ENCODE data around the gene TCTN1.
"Not testable (repeated sequence)": the region's sequence is repeated elsewhere in the genome, so short reads cannot be mapped to it uniquely, and the experiment has no call there.

TCTN1 gene

GRCh38 chr12:110640275-110641025 is 26.5 kb downstream of the TCTN1 start:
- DNase-seq, result no peak

- no peak for DNase-seq
Measured at GRCh38 chr12:110641521-110641920, 27.6 kb downstream of the TCTN1 start.

GRCh38 chr12:110647631-110648040 is 33.7 kb downstream of the TCTN1 start:
- no peak for DNase-seq

GRCh38 chr12:110649341-110649847 is 35.5 kb downstream of the TCTN1 start:
- DNase-seq, result no peak

- DNase-seq, result not testable (repeated sequence)
Measured at GRCh38 chr12:110654238-110654637, 40.3 kb downstream of the TCTN1 start.

- DNase-seq, result no peak
Measured at GRCh38 chr12:110656071-110656655, 42.2 kb downstream of the TCTN1 start.

GRCh38 chr12:110657747-110658146 is 43.8 kb downstream of the TCTN1 start:
- no peak for DNase-seq

- DNase-seq, result no peak
Measured at GRCh38 chr12:110658242-110658641, 44.3 kb downstream of the TCTN1 start.

GRCh38 chr12:110658878-110659277 is 44.9 kb downstream of the TCTN1 start:
- no peak for DNase-seq

GRCh38 chr12:110661337-110661972 is 47.5 kb downstream of the TCTN1 start:
- DNase-seq, result no peak

- no peak for DNase-seq
Measured at GRCh38 chr12:110666892-110667291, 53.0 kb downstream of the TCTN1 start.

- DNase-seq, result no peak
Measured at GRCh38 chr12:110667671-110668070, 53.7 kb downstream of the TCTN1 start.

GRCh38 chr12:110668480-110669192 is 54.7 kb downstream of the TCTN1 start:
- DNase-seq, result no peak

GRCh38 chr12:110669193-110669502 is 55.2 kb downstream of the TCTN1 start:
- no peak for DNase-seq

GRCh38 chr12:110670161-110670701 is 56.3 kb downstream of the TCTN1 start:
- no peak for DNase-seq

GRCh38 chr12:110676171-110676570 is 62.2 kb downstream of the TCTN1 start:
- DNase-seq, result no peak

GRCh38 chr12:110677206-110677911 is 63.4 kb downstream of the TCTN1 start:
- DNase-seq, result no peak

- DNase-seq, result no peak
Measured at GRCh38 chr12:110677982-110678381, 64.1 kb downstream of the TCTN1 start.

GRCh38 chr12:110679201-110679600 is 65.3 kb downstream of the TCTN1 start:
- no peak for DNase-seq

GRCh38 chr12:110680032-110680431 is 66.1 kb downstream of the TCTN1 start:
- DNase-seq, result no peak

GRCh38 chr12:110683888-110684287 is 70.0 kb downstream of the TCTN1 start:
- DNase-seq, result no peak

GRCh38 chr12:110684312-110684836 is 70.4 kb downstream of the TCTN1 start:
- DNase-seq, result no peak
